Frontal cortex (tissue), 4 donors: ENCODE measurements around the gene SLX4IP. TPM values are rescaled to one million over a fixed set of nuclear protein-coding genes. Genes with fewer than 3 reads are reported as not detected.

Experiments used
- DNase-seq, 2 donors: peaks; one replicate each; pipeline ENCODE4 v3.0.0; 2012; ENCODE audit warnings: low spot score in 2 of 2
- FAIRE-seq: peaks from 2 replicates; lab custom pipeline; 2012; peaks lifted over from hg19 to GRCh38; lab: Jason Lieb, UNC
- total RNA-seq: library from RNA; depleted of rRNA; stranded (reverse); fragments of >200 nt; gene quantifications from one replicate; pipeline ENCODE4 v1.2.3, GENCODE V29; 2014
- donor health status: control.
- donor health status: control.
- donor health status: control.

SLX4IP gene
- total RNA-seq, 1 donor from 2014 or later: 8.2 TPM

- FAIRE-seq (no peak), DNase-seq (no peak)
Measured at GRCh38 chr20:10490257-10490656, 55.2 kb downstream of the SLX4IP start.

- no peak for FAIRE-seq
- no peak for DNase-seq
Measured at GRCh38 chr20:10490706-10491105, 55.6 kb downstream of the SLX4IP start.

- no peak for FAIRE-seq
Measured at GRCh38 chr20:10492065-10492464, 57.0 kb downstream of the SLX4IP start.

GRCh38 chr20:10492844-10493243 lies 57.7 kb downstream of the SLX4IP start:
- DNase-seq (no peak), FAIRE-seq (no peak)

More at GRCh38 chr20:10492065-10492464, 57.0 kb downstream of the SLX4IP start:
- DNase-seq: no peak

GRCh38 chr20:10495173-10495572 lies 60.1 kb downstream of the SLX4IP start:
- FAIRE-seq (no peak), DNase-seq (no peak)

- no peak for FAIRE-seq
Measured at GRCh38 chr20:10496465-10496864, 61.4 kb downstream of the SLX4IP start.

GRCh38 chr20:10497283-10497682 lies 62.2 kb downstream of the SLX4IP start:
- peak; percentile 56 for FAIRE-seq
- DNase-seq: no peak

More at GRCh38 chr20:10496465-10496864, 61.4 kb downstream of the SLX4IP start:
- no peak for DNase-seq

- DNase-seq: no peak
- no peak for FAIRE-seq
Measured at GRCh38 chr20:10497791-10498190, 62.7 kb downstream of the SLX4IP start.

GRCh38 chr20:10498200-10498599 lies 63.1 kb downstream of the SLX4IP start:
- no peak for FAIRE-seq
- DNase-seq: no peak

- DNase-seq (no peak), FAIRE-seq (no peak)
Measured at GRCh38 chr20:10501402-10501801, 66.3 kb downstream of the SLX4IP start.

GRCh38 chr20:10502098-10502526 lies 67.0 kb downstream of the SLX4IP start:
- no peak for FAIRE-seq
- no peak for DNase-seq

- no peak for FAIRE-seq
- DNase-seq: no peak
Measured at GRCh38 chr20:10504608-10504993, 69.5 kb downstream of the SLX4IP start.

GRCh38 chr20:10504994-10505730 lies 70.1 kb downstream of the SLX4IP start:
- no peak for DNase-seq
- FAIRE-seq: no peak

GRCh38 chr20:10505827-10506226 lies 70.7 kb downstream of the SLX4IP start:
- no peak for DNase-seq
- no peak for FAIRE-seq

GRCh38 chr20:10507052-10507451 lies 71.9 kb downstream of the SLX4IP start:
- DNase-seq (no peak), FAIRE-seq (no peak)

GRCh38 chr20:10508060-10508459 lies 73.0 kb downstream of the SLX4IP start:
- DNase-seq (no peak), FAIRE-seq (no peak)

GRCh38 chr20:10508468-10509251 lies 73.6 kb downstream of the SLX4IP start:
- FAIRE-seq (no peak), DNase-seq (no peak)

GRCh38 chr20:10509376-10509775 lies 74.3 kb downstream of the SLX4IP start:
- DNase-seq: no peak
- FAIRE-seq: no peak

GRCh38 chr20:10510216-10510615 lies 75.1 kb downstream of the SLX4IP start:
- no peak for DNase-seq
- no peak for FAIRE-seq

- DNase-seq (no peak), FAIRE-seq (no peak)
Measured at GRCh38 chr20:10511170-10511508, 76.0 kb downstream of the SLX4IP start.

- FAIRE-seq (peak; percentile 31), DNase-seq (peak; percentile 12 to 59)
Measured at GRCh38 chr20:10511509-10512251, 76.6 kb downstream of the SLX4IP start.
